PC-9 (cell line): ENCODE data around the gene ELMO1.

Source experiments
- EZH2 ChIP-seq: fragments of 200-600 bp; sonication (generic); IDR thresholded peaks from 2 replicates; pipeline ENCODE4 v1.8.0; 2017; ENCODE audit warnings: antibody characterized with exemption, low read depth
- TF ChIP-seq, protein P1 (sequence below): fragments of 200-600 bp; sonication (generic); conservative IDR thresholded peaks from 2 replicates; pipeline ENCODE4 v1.6.1; 2017; ENCODE audit warnings: mixed run types, antibody characterized with exemption, mild to moderate bottlenecking, moderate library complexity

DNA sequence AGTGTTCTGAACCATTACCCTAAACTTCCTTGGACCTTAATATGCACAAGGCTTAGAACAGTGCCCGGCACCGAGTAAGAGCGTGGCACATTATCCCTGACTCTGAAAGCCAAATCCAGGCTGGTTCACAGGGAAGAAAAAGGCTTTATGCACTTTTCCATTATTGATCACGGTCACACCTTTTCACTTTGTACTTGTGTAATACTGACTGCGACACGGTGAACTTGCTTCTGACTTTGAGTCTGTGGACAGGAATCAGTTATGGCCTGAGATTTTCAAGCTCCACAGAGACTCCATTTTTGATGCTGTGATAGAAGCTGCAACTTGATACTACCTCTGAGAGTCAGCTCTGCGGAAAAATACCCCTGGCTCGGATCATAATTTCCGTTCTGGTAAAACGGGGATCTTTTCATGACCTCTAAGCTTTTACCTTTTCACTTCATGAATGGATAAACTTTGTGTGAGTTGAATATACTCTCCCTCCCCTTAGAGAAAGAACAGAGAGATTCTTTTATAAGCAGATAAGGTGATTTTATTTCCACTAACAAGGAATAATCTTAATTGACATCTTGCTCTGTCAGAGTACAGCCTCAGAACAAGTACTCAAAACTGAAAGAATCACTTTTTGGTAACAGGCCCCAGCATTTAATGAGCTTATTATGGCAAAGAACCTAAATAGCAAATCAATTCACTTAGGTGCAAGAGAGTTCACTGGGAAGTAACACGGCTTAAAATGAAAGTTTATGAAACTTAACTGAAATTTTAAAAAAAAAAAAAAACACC is 88.8 kb downstream of the ELMO1 start:
- TF ChIP-seq, protein P1, sequence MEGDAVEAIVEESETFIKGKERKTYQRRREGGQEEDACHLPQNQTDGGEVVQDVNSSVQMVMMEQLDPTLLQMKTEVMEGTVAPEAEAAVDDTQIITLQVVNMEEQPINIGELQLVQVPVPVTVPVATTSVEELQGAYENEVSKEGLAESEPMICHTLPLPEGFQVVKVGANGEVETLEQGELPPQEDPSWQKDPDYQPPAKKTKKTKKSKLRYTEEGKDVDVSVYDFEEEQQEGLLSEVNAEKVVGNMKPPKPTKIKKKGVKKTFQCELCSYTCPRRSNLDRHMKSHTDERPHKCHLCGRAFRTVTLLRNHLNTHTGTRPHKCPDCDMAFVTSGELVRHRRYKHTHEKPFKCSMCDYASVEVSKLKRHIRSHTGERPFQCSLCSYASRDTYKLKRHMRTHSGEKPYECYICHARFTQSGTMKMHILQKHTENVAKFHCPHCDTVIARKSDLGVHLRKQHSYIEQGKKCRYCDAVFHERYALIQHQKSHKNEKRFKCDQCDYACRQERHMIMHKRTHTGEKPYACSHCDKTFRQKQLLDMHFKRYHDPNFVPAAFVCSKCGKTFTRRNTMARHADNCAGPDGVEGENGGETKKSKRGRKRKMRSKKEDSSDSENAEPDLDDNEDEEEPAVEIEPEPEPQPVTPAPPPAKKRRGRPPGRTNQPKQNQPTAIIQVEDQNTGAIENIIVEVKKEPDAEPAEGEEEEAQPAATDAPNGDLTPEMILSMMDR = no peak
- no peak for TF ChIP-seq EZH2
